22Rv1 (cell line): ENCODE results near the gene APBB2.

Experiments used
- CTCF ChIP-seq: fragments of 450-650 bp; IDR thresholded peaks from 2 replicates; pipeline ENCODE4 v1.5.1; 2017; ENCODE audit warnings: mild to moderate bottlenecking
- ZFX ChIP-seq: fragments of 450-650 bp; IDR thresholded peaks from 2 replicates; pipeline ENCODE4 v1.6.1; 2017; ENCODE audit warnings: antibody characterized with exemption, borderline replicate concordance

DNA sequence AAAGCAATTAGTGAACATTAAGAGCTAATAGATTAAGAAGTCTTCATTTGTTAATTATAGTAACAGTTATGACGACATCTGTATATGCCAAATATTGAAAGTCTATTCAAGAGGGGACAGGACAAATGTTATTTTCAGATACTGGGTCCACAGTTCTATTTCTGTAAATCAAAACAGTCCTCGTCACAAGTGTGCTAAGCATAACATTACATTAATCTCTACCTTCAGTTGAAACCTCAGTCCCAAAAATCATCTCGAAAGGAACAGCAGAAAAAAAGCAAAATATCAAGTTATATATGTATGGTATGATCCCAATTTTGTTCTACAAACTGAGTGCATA lies 70.3 kb downstream of the APBB2 start:
- TF ChIP-seq CTCF (no peak), ZFX (no peak)
